K562 (cell line): Measurements from ENCODE around the gene ARID3A. TPM values are rescaled to one million over a fixed set of nuclear protein-coding genes. Genes with fewer than 3 reads are reported as not detected.
A peak's percentile ranks its signal among the peaks of the same experiment; 100 is the strongest.

Source experiments
- ATAC-seq: fragments of 200-7000 bp; cut with Tn5 transposase; 3 replicates; pipeline ENCODE4 v1.9.1; 2020; ENCODE audit warnings: moderate library complexity
- BruUV-seq: library from RNA; stranded (reverse); fragments of 400-500 nt; replicated peaks from 2 replicates; lab custom pipeline; 2021; lab: Mats Ljungman, UMichigan
- CTCF ChIA-PET: fragments of 300-600 bp; formaldehyde crosslinking; extraction: SDS; loops from one replicate; lab custom pipeline; 2021; ENCODE audit warnings: low intra/inter-chr PET ratio; lab: Yijun Ruan, JAX
- POLR2A ChIA-PET: fragments of 300-600, 350-650 bp; sonication (Branson Sonifier 250); formaldehyde crosslinking; extraction: SDS; loops from one replicate; lab custom pipeline; 2021; ENCODE audit warnings: antibody characterized with exemption, inconsistent platforms; lab: Yijun Ruan, JAX
- DNase-seq, 4 experiments: peaks; one replicate each; pipeline versions ENCODE4 v3.0.0 to v3.0.0-alpha.2; 2011 to 2018; ENCODE audit warnings: low spot score in 3 of 4, mixed read lengths in 3 of 4; ENCODE audit errors: extremely low read depth in 1 of 4
- FAIRE-seq: peaks from 2 replicates; lab custom pipeline; 2011; peaks lifted over from hg19 to GRCh38; lab: Jason Lieb, UNC
- H2AFZ ChIP-seq: 2 replicates; pipeline ENCODE4 v1.6.0; 2011; ENCODE audit warnings: low read depth, low read length, control low read depth, inconsistent platforms
- H3K27ac ChIP-seq: fragments of 200-600 bp; 3 replicates; pipeline ENCODE4 v1.8.0; 2011; ENCODE audit warnings: low read depth, mild to moderate bottlenecking, control low read depth, inconsistent platforms, low read length, moderate library complexity, mixed read lengths; ENCODE audit errors: extremely low read depth
- H3K27me3 ChIP-seq, 2 experiments: fragments of 300-600 bp in 1 of 2; 2 replicates in 1 of 2; 3 replicates in 1 of 2; pipeline versions ENCODE4 v1.6.0 to v1.8.0; 2011; ENCODE audit warnings: inconsistent platforms in 2 of 2, low read length in 2 of 2, mild to moderate bottlenecking in 1 of 2, mixed read lengths in 1 of 2, moderate library complexity in 1 of 2; ENCODE audit not compliant: control insufficient read depth in 2 of 2, insufficient read depth in 2 of 2
- H3K36me3 ChIP-seq: fragments of 300-600 bp; 3 replicates; pipeline ENCODE4 v1.8.0; 2011; ENCODE audit warnings: mild to moderate bottlenecking, low read length, inconsistent platforms; ENCODE audit not compliant: control insufficient read depth, insufficient read depth
- H3K4me1 ChIP-seq, 2 experiments: fragments of 200-600 bp in 1 of 2; replicated peaks in 1 of 2; 2 replicates in 1 of 2; 3 replicates in 1 of 2; pipeline versions ENCODE4 v1.5.1 to v1.8.0; 2011; ENCODE audit warnings: inconsistent platforms in 2 of 2, low read length in 2 of 2, mild to moderate bottlenecking in 1 of 2, mixed read lengths in 1 of 2, moderate library complexity in 1 of 2; ENCODE audit not compliant: control insufficient read depth in 2 of 2, insufficient read depth in 2 of 2
- H3K4me2 ChIP-seq: 2 replicates; pipeline ENCODE4 v1.6.1; 2011; ENCODE audit warnings: low read length, control low read depth, inconsistent platforms, mixed read lengths; ENCODE audit not compliant: insufficient read depth
- H3K4me3 ChIP-seq: fragments of 200-600 bp; sonication (generic), shearing (Covaris generic); 2 replicates; pipeline ENCODE4 v1.5.1; 2016; ENCODE audit warnings: control low read depth, inconsistent platforms
- H3K79me2 ChIP-seq: fragments of 200-600 bp; 3 replicates; pipeline ENCODE4 v1.8.0; 2011; ENCODE audit warnings: low read length, inconsistent platforms; ENCODE audit not compliant: control insufficient read depth, insufficient read depth
- H3K9ac ChIP-seq, 2 experiments: 2 replicates each; pipeline versions ENCODE4 v1.6.0 to v1.6.1; 2011; ENCODE audit warnings: low read depth in 2 of 2, low read length in 2 of 2, control low read depth in 1 of 2, inconsistent platforms in 1 of 2, mild to moderate bottlenecking in 1 of 2, mixed read lengths in 1 of 2; ENCODE audit not compliant: insufficient read depth in 1 of 2
- H3K9me1 ChIP-seq: one replicate; pipeline ENCODE4 v1.6.0; 2011; ENCODE audit warnings: inconsistent platforms, mild to moderate bottlenecking, low read length, moderate library complexity; ENCODE audit not compliant: control insufficient read depth, insufficient read depth
- H3K9me3 ChIP-seq: replicated peaks from 2 replicates; pipeline ENCODE4 v1.5.1; 2011; ENCODE audit warnings: low read depth, low read length, inconsistent platforms; ENCODE audit not compliant: control insufficient read depth, insufficient read depth
- H4K20me1 ChIP-seq: replicated peaks from 2 replicates; pipeline ENCODE4 v1.6.1; 2011; ENCODE audit warnings: low read length, inconsistent platforms, mixed read lengths; ENCODE audit not compliant: control insufficient read depth, insufficient read depth
- POLR2G ChIP-seq: fragments of 200-400 bp; formaldehyde crosslinking; IDR thresholded peaks from 2 replicates; pipeline ENCODE4 v1.6.1; 2017; ENCODE audit warnings: low read depth, mild to moderate bottlenecking, antibody characterized with exemption, low read length, moderate library complexity
- PTTG1 ChIP-seq: fragments of 450-650 bp; IDR thresholded peaks from 2 replicates; pipeline ENCODE4 v1.6.1; 2016; ENCODE audit warnings: low read depth, mild to moderate bottlenecking, missing genetic modification characterization, missing compliant biosample characterization
- WGBS: fragments of 100-300 bp; shearing (Covaris generic); methylation state at CpG from one replicate; pipeline ENCODE4 v1.1.6; 2016; ENCODE audit warnings: low coverage, mixed read lengths; ENCODE audit not compliant: insufficient coverage; ENCODE audit errors: missing lambda C conversion rate; 5-methylcytosine and 5-hydroxymethylcytosine counted together
- in situ Hi-C: fragments of 300-500 bp; cut with MboI; formaldehyde crosslinking; loops from 4 replicates; pipeline ENCODE4 v1.15.0; 2018; ENCODE audit warnings: inconsistent platforms, mixed read lengths
- intact Hi-C: fragments of 100-400 bp; cut with micrococcal nuclease; formaldehyde crosslinking; loops from 2 replicates; pipeline ENCODE4 v1.14.2; 2022
- polyA plus RNA-seq, 8 experiments: library from polyadenylated mRNA; depleted of rRNA in 4 of 8; stranded (reverse) in 5 of 8; unstranded in 3 of 8; fragments of >200 nt; fragmentation: Nextera tagmentation in 2 of 8; fragmentation: Illumina TruSeq in 1 of 8; extraction: Ambion mirVana in 2 of 8; extraction: Trizol in 1 of 8; gene quantifications; 2 replicates each; pipeline versions ENCODE4 v1.2.1 to v1.2.3, GENCODE V29; 2011 to 2014; ENCODE audit warnings: inconsistent platforms in 1 of 8, missing spikeins in 1 of 8
- total RNA-seq, 7 experiments: library from RNA; depleted of rRNA in 6 of 7; stranded (reverse); fragments of >200 nt in 6 of 7; fragmentation: Illumina TruSeq in 2 of 7; extraction: Trizol in 2 of 7; gene quantifications; 2 replicates each; pipeline versions ENCODE4 v1.2.1 to v1.2.3, GENCODE V29; 2011 to 2021; ENCODE audit warnings: low replicate concordance in 1 of 7
- TF ChIP-seq, protein P1 (sequence below): fragments of 250-450 bp; sonication (Bioruptor Pico); IDR thresholded peaks from 2 replicates; pipeline ENCODE4 v1.8.0; 2022; ENCODE audit warnings: inconsistent platforms, mild to moderate bottlenecking, moderate library complexity, borderline replicate concordance

The ARID3A gene
- total and polyA plus RNA-seq, 9 of the 15 experiments (the other 6 are each of a cell fraction or from before 2014, with no cell fraction given), result 1.4 to 118 (median 31.2) TPM

DNA sequence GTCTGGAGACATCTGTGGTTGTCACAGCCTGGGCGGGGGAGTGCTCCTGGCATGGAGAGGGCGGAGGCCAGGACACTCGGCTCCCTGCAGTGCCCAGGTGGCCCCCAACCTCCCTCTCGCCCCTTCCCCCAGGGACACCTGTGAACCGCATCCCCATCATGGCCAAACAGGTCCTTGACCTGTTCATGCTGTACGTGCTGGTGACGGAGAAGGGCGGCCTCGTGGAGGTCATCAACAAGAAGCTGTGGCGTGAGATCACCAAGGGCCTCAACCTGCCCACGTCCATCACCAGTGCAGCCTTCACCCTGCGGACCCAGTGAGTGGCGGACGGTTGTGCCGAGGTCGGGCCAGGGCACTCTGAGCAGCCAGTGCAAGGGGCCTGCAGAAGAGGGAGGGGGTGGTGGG, 38.3 kb downstream of the ARID3A start:
- H3K9ac ChIP-seq, result no peak overlapping the region
- peaks cover 83% of the 10 kb centered on the region for H3K36me3 ChIP-seq
- no peak overlapping the region for H3K4me2 ChIP-seq
- no peak overlapping the region for H3K4me3 ChIP-seq
- H2AFZ ChIP-seq, result no peak overlapping the region
- TF ChIP-seq, protein P1, sequence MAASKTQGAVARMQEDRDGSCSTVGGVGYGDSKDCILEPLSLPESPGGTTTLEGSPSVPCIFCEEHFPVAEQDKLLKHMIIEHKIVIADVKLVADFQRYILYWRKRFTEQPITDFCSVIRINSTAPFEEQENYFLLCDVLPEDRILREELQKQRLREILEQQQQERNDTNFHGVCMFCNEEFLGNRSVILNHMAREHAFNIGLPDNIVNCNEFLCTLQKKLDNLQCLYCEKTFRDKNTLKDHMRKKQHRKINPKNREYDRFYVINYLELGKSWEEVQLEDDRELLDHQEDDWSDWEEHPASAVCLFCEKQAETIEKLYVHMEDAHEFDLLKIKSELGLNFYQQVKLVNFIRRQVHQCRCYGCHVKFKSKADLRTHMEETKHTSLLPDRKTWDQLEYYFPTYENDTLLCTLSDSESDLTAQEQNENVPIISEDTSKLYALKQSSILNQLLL (CRISPR knock-in tag), result no peak
- peak; percentile 48; the same call in 1 of the 2 replicates for TF ChIP-seq POLR2G
- TF ChIP-seq PTTG1 (tag), result no peak
- in situ Hi-C loops, result no loop called here
- H3K27me3 ChIP-seq, result no peaks in the 10 kb centered on the region
- FAIRE-seq (no peak), ATAC-seq (no peak), DNase-seq (no peak)
- CTCF ChIA-PET, result no interaction called here
- 98% methylated on average over 7 of the region's 16 CpGs for WGBS
- no TSS peak for BruUV-seq
- intact Hi-C loops, result no loop called here
- H3K4me1 ChIP-seq, result peaks cover 38 to 60% of the 10 kb centered on the region in 2 experiments
- H3K9me1 ChIP-seq, result no peaks in the 10 kb centered on the region
- POLR2A ChIA-PET, result interaction anchor here (1.0 kb wide), 1 partner anchor 20 kb away, joined by 3 read pairs; no protein-coding TSS in a partner anchor
- no peak overlapping the region for H3K27ac ChIP-seq
- H3K9me3 ChIP-seq, result peaks cover 20% of the 10 kb centered on the region
- H3K79me2 ChIP-seq, result peaks cover 36% of the 10 kb centered on the region
- H4K20me1 ChIP-seq, result no peaks in the 10 kb centered on the region
